Activated naive CD8-positive, alpha-beta T cell treated with anti-CD3 and anti-CD28 coated beads, Interleukin-2, amount 50 U/mL, for 24 hours (primary cell): ENCODE data around the gene GYPC.
"Not testable (repeated sequence)": the region's sequence is repeated elsewhere in the genome, so short reads cannot be mapped to it uniquely, and the experiment has no call there.

ENCODE experiments used
- ATAC-seq: fragments of 150-1000 bp; cut with Tn5 transposase; one replicate; pipeline ENCODE4 v1.10.0; 2021
- DNase-seq: peaks from one replicate; pipeline ENCODE4 v3.0.0; 2021
- H3K27ac Mint-ChIP-seq: one replicate; pipeline ENCODE4 v1.8.0; 2021; ENCODE audit warnings: mild to moderate bottlenecking, mixed read lengths
- H3K27me3 Mint-ChIP-seq: one replicate; pipeline ENCODE4 v1.8.0; 2021; ENCODE audit warnings: mixed read lengths
- H3K36me3 Mint-ChIP-seq: one replicate; pipeline ENCODE4 v1.8.0; 2021; ENCODE audit warnings: low read depth, mixed read lengths
- H3K4me1 Mint-ChIP-seq: one replicate; pipeline ENCODE4 v1.8.0; 2021; ENCODE audit warnings: mixed read lengths
- H3K4me3 Mint-ChIP-seq: one replicate; pipeline ENCODE4 v1.8.0; 2021; ENCODE audit warnings: mild to moderate bottlenecking, moderate library complexity, mixed read lengths
- H3K9me3 Mint-ChIP-seq: one replicate; pipeline ENCODE4 v1.8.0; 2021; ENCODE audit warnings: mixed read lengths

GYPC gene

GRCh38 chr2:126655500-126656430, at the start of gene GYPC:
Gene GYPC, plus strand, starts transcription at chr2:126656158. Its CDS starts 106 bp downstream, at chr2:126656264.
- peak; percentile 64 for DNase-seq
- peaks cover 52% of the 10 kb centered on the region for H3K4me1 Mint-ChIP-seq
- ATAC-seq = peak; percentile 23
- peak within 1 kb of the TSS; percentile 89 for H3K4me3 Mint-ChIP-seq
- peaks cover 2% of the 10 kb centered on the region for H3K27me3 Mint-ChIP-seq
- H3K36me3 Mint-ChIP-seq = peaks cover 24% of the 10 kb centered on the region
- H3K9me3 Mint-ChIP-seq = peaks cover 3% of the 10 kb centered on the region
- peak within 1 kb of the TSS; percentile 94 for H3K27ac Mint-ChIP-seq

- Mint-ChIP-seq H3K27ac (no peak overlapping the region), H3K9me3 (no peaks in the 10 kb centered on the region), H3K4me3 (no peak overlapping the region), H3K4me1 (peaks cover 6% of the 10 kb centered on the region), H3K27me3 (no peaks in the 10 kb centered on the region), H3K36me3 (peaks cover 2% of the 10 kb centered on the region)
- DNase-seq = no peak
- ATAC-seq = no peak
These were observed 41.3 kb upstream of the GYPC start for GRCh38 chr2:126614524-126615227.

- H3K27me3 Mint-ChIP-seq = no peaks in the 10 kb centered on the region
- H3K27ac Mint-ChIP-seq = no peak overlapping the region
- ATAC-seq (no peak), DNase-seq (no peak)
- no peak overlapping the region for H3K4me3 Mint-ChIP-seq
- H3K36me3 Mint-ChIP-seq = no peaks in the 10 kb centered on the region
- peaks cover 6% of the 10 kb centered on the region for H3K4me1 Mint-ChIP-seq
- H3K9me3 Mint-ChIP-seq = no peaks in the 10 kb centered on the region
These were observed 39.3 kb upstream of the GYPC start for GRCh38 chr2:126616606-126617069.

- Mint-ChIP-seq H3K9me3 (no peaks in the 10 kb centered on the region), H3K27ac (no peak overlapping the region), H3K4me3 (no peak overlapping the region), H3K4me1 (peaks cover 6% of the 10 kb centered on the region), H3K36me3 (no peaks in the 10 kb centered on the region), H3K27me3 (no peaks in the 10 kb centered on the region)
- ATAC-seq = no peak
- DNase-seq = no peak
These were observed 35.7 kb upstream of the GYPC start for GRCh38 chr2:126620302-126620701.

GRCh38 chr2:126623000-126623399, 33.0 kb upstream of the GYPC start:
- DNase-seq = no peak
- H3K4me3 Mint-ChIP-seq = no peak overlapping the region
- ATAC-seq = no peak
- no peak overlapping the region for H3K27ac Mint-ChIP-seq
- no peaks in the 10 kb centered on the region for H3K36me3 Mint-ChIP-seq
- H3K4me1 Mint-ChIP-seq = no peaks in the 10 kb centered on the region
- no peaks in the 10 kb centered on the region for H3K9me3 Mint-ChIP-seq
- H3K27me3 Mint-ChIP-seq = no peaks in the 10 kb centered on the region

- Mint-ChIP-seq H3K4me3 (no peak overlapping the region), H3K36me3 (no peaks in the 10 kb centered on the region)
- ATAC-seq = no peak
These were observed 28.3 kb upstream of the GYPC start for GRCh38 chr2:126627643-126628042.

GRCh38 chr2:126634273-126634861, 21.6 kb upstream of the GYPC start:
- no peaks in the 10 kb centered on the region for H3K27me3 Mint-ChIP-seq
- DNase-seq = peak; percentile 37
- no peak for ATAC-seq
- no peak overlapping the region for H3K4me3 Mint-ChIP-seq
- H3K9me3 Mint-ChIP-seq = no peaks in the 10 kb centered on the region
- H3K36me3 Mint-ChIP-seq = no peaks in the 10 kb centered on the region
- no peak overlapping the region for H3K27ac Mint-ChIP-seq
- peaks cover 1% of the 10 kb centered on the region for H3K4me1 Mint-ChIP-seq

More at GRCh38 chr2:126627643-126628042, 28.3 kb upstream of the GYPC start:
- Mint-ChIP-seq H3K9me3 (no peaks in the 10 kb centered on the region), H3K4me1 (no peaks in the 10 kb centered on the region), H3K27ac (no peak overlapping the region), H3K27me3 (no peaks in the 10 kb centered on the region)
- DNase-seq = no peak

- Mint-ChIP-seq H3K4me1 (peaks cover 1% of the 10 kb centered on the region), H3K4me3 (no peak overlapping the region), H3K27ac (no peak overlapping the region), H3K36me3 (no peaks in the 10 kb centered on the region), H3K9me3 (no peaks in the 10 kb centered on the region), H3K27me3 (no peaks in the 10 kb centered on the region)
- ATAC-seq (no peak), DNase-seq (no peak)
These were observed 20.7 kb upstream of the GYPC start for GRCh38 chr2:126635281-126635680.

GRCh38 chr2:126635736-126636135, 20.2 kb upstream of the GYPC start:
- H3K4me1 Mint-ChIP-seq = peaks cover 1% of the 10 kb centered on the region
- no peak overlapping the region for H3K4me3 Mint-ChIP-seq
- ATAC-seq (no peak), DNase-seq (no peak)
- no peaks in the 10 kb centered on the region for H3K36me3 Mint-ChIP-seq
- no peak overlapping the region for H3K27ac Mint-ChIP-seq
- H3K9me3 Mint-ChIP-seq = no peaks in the 10 kb centered on the region
- no peaks in the 10 kb centered on the region for H3K27me3 Mint-ChIP-seq

GRCh38 chr2:126637386-126637785, 18.6 kb upstream of the GYPC start:
- H3K27ac Mint-ChIP-seq = no peak overlapping the region
- H3K9me3 Mint-ChIP-seq = no peaks in the 10 kb centered on the region
- DNase-seq (no peak), ATAC-seq (no peak)
- no peaks in the 10 kb centered on the region for H3K36me3 Mint-ChIP-seq
- no peaks in the 10 kb centered on the region for H3K27me3 Mint-ChIP-seq
- H3K4me1 Mint-ChIP-seq = peaks cover 1% of the 10 kb centered on the region
- H3K4me3 Mint-ChIP-seq = no peak overlapping the region

GRCh38 chr2:126638746-126639145, 17.2 kb upstream of the GYPC start:
- Mint-ChIP-seq H3K36me3 (no peaks in the 10 kb centered on the region), H3K27me3 (no peaks in the 10 kb centered on the region), H3K27ac (no peak overlapping the region), H3K4me3 (no peak overlapping the region), H3K9me3 (no peaks in the 10 kb centered on the region), H3K4me1 (peaks cover 1% of the 10 kb centered on the region)
- DNase-seq (no peak), ATAC-seq (no peak)

- DNase-seq (no peak), ATAC-seq (no peak)
- Mint-ChIP-seq H3K4me3 (no peak overlapping the region), H3K4me1 (peaks cover 2% of the 10 kb centered on the region), H3K9me3 (no peaks in the 10 kb centered on the region), H3K27me3 (no peaks in the 10 kb centered on the region), H3K27ac (no peak overlapping the region), H3K36me3 (no peaks in the 10 kb centered on the region)
These were observed 16.7 kb upstream of the GYPC start for GRCh38 chr2:126639276-126639675.

GRCh38 chr2:126641294-126641693, 14.7 kb upstream of the GYPC start:
- not testable (repeated sequence) for DNase-seq, H3K9me3 Mint-ChIP-seq, H3K27me3 Mint-ChIP-seq, H3K36me3 Mint-ChIP-seq, H3K4me3 Mint-ChIP-seq, ATAC-seq, H3K27ac Mint-ChIP-seq
- peaks cover 14% of the 10 kb centered on the region for H3K4me1 Mint-ChIP-seq

GRCh38 chr2:126642031-126642430, 13.9 kb upstream of the GYPC start:
- no peaks in the 10 kb centered on the region for H3K27me3 Mint-ChIP-seq
- H3K36me3 Mint-ChIP-seq = no peaks in the 10 kb centered on the region
- peaks cover 14% of the 10 kb centered on the region for H3K4me1 Mint-ChIP-seq
- DNase-seq = no peak
- H3K4me3 Mint-ChIP-seq = no peak overlapping the region
- ATAC-seq = no peak
- no peaks in the 10 kb centered on the region for H3K9me3 Mint-ChIP-seq
- no peak overlapping the region for H3K27ac Mint-ChIP-seq
